ENCODE measurements around the gene CDC6. TPM values are rescaled to one million over a fixed set of nuclear protein-coding genes. Genes with fewer than 3 reads are reported as not detected.
A peak's percentile ranks its signal among the peaks of the same experiment; 100 is the strongest.
"Not testable (repeated sequence)": the region's sequence is repeated elsewhere in the genome, so short reads cannot be mapped to it uniquely, and the experiment has no call there.

The CDC6 gene
- total RNA-seq, 1 donor from 2014 or later = 1.0 TPM

DNA sequence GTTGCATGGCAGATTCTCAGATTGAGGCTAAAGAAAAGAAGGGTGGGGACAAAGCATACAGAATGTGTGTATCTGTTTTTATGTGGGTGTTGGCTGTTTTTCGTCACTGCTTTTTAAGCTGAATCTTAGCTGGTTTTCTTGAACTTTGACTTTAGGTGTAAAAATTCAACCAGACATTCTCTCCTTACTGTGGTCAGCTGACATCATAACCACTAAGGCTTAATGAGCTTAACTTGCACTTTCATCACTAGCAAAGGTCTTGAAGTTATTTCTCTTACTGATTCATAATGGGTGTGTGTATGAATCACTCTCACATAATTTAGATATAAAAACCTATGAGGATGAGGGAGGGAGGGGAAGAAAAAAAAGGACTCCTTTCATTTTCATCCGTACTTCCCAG, 4.0 kb upstream of the CDC6 start:
- ATAC-seq = no peak

DNA sequence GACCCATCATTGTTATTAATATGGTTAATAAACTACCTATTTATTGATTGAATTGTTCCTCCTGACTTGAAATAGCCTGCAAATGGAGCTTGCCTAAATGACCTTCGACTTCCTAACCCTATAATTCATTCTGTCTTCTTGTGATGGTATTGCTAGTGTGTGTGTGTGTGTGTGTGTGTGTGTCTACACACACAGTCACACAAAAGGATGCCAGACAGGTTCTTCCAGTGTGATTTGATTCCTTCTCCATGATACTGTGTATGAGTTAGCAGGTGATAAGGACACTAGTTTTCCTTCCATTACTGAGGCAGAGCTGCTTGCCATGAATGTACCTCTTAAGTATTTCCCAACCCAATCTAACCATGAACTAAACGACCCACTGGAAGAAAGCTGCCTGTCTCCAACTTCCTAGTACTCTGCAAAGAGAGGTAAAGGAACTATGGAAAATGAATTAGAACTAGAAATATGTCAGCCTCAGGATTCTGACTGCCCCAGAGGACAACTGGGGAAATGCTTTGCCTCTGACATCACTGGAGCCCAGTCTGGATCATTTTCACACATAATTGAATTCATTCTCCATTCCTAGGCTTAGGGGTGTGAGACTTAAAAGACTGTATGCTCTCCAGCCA, 3.5 kb upstream of the CDC6 start:
- intact Hi-C loops (cut with DNase I) = no loop called here
- ATAC-seq (no peak), DNase-seq (ENCODE audit: low spot score) (no peak)

More for the DNA sequence above, 4.0 kb upstream of the CDC6 start:
- intact Hi-C loops (cut with DNase I) = no loop called here
- DNase-seq (ENCODE audit: low spot score) = no peak

DNA sequence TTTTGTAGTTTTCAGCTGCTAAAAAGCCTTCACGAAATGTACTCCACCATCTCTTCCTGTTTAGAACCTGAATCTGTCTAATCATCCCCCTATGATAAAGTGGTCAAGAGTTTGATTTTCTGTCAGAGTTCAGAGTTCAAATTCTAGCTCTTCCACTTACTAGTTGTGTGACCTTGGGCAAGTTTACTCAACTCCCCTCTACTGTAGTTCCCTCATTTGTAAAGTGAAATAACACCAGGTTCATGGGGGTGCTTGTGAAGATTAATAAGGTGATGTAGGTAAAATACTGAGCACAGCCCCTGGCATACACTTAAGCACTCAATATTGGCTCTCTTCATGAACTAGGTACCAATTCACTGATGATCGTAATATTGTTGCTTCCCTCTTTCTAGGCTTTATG, 1.2 kb upstream of the CDC6 start:
- DNase-seq (ENCODE audit: low spot score) (no peak), ATAC-seq (no peak)
- intact Hi-C loops (cut with DNase I) = no loop called here

- intact Hi-C loops (cut with DNase I) = no loop called here
- DNase-seq (ENCODE audit: low spot score) (no peak), ATAC-seq (no peak)
These were observed 553 bp upstream of the CDC6 start for GRCh38 chr17:40287159-40287493.

GRCh38 chr17:40290629-40291280, 3.1 kb downstream of the CDC6 start:
- ATAC-seq = no peak
- intact Hi-C loops (cut with DNase I) = no loop called here
- DNase-seq (ENCODE audit: low spot score) = no peak

- ATAC-seq (no peak), DNase-seq (ENCODE audit: low spot score) (no peak)
- intact Hi-C loops (cut with DNase I) = no loop called here
These were observed 3.6 kb downstream of the CDC6 start for GRCh38 chr17:40291281-40291664.

- DNase-seq (ENCODE audit: low spot score) (no peak), ATAC-seq (peak; percentile 89)
- intact Hi-C loops (cut with DNase I) = no loop called here
These were observed 5.7 kb downstream of the CDC6 start for GRCh38 chr17:40293363-40293762.

- intact Hi-C loops (cut with DNase I) = no loop called here
- ATAC-seq = no peak
- peak; percentile 41 for DNase-seq (ENCODE audit: low spot score)
These were observed 8.1 kb downstream of the CDC6 start for GRCh38 chr17:40295488-40296436.

- intact Hi-C loops (cut with DNase I) = no loop called here
These were observed 9.8 kb downstream of the CDC6 start for GRCh38 chr17:40297511-40297910.

DNA sequence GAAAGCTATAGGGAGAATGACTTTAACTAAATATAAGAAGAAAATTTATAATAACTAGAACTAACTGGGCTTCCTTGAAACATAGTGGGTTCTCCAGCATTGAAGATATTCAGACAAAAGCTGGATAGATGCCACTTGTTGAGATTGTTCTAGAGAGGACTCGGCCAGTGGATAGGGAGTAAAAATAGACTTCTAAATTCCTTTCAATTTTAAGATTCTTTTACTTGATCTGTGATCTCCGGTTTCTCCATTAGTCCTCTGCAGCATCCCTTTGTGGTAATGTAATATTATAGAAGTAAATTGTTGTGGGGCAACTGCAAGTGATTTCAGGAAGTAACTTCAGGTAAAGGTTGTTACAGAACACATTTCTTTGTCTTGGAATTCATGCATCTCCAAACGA, 11.0 kb downstream of the CDC6 start:
- no peak for ATAC-seq
- intact Hi-C loops (cut with DNase I) = no loop called here
- DNase-seq (ENCODE audit: low spot score) = no peak

More at GRCh38 chr17:40297511-40297910, 9.8 kb downstream of the CDC6 start:
- no peak for DNase-seq (ENCODE audit: low spot score)
- no peak for ATAC-seq

DNA sequence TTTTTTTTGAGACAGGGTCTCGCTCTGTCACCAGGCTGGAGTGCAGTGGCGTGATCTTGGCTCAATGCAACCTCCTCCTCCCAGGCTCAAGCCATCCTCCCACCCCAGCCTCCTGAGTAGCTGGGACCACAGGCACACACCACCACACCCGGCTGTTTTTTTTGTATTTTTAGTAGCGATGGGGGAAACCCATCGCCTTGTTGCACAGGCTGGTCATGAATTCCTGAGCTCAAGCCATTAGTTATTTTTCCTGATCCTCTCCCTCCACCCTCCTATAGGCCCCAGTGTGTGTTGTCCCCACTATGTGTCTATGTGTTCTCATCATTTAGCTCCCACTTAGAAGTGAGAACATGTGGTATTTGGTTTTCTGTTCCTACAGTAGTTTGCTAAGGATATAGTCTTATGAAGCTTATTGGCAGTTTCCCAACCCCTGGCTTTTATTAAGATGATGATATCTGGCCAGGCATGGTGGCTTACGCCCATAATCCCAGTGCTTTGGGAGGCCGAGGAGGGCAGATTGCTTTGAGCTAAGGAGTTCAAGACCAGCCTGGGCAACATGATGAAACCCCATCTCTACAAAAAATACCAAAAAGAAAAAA, 11.6 kb downstream of the CDC6 start:
- intact Hi-C loops (cut with DNase I); ATAC-seq: not testable (repeated sequence)
- peak; percentile 40 for DNase-seq (ENCODE audit: low spot score)

- intact Hi-C loops (cut with DNase I) = loop anchor here (10.0 kb wide), 1 partner anchor 253 kb away; no protein-coding TSS in a partner anchor
These were observed 13.6 kb downstream of the CDC6 start for GRCh38 chr17:40301315-40301714.

DNA sequence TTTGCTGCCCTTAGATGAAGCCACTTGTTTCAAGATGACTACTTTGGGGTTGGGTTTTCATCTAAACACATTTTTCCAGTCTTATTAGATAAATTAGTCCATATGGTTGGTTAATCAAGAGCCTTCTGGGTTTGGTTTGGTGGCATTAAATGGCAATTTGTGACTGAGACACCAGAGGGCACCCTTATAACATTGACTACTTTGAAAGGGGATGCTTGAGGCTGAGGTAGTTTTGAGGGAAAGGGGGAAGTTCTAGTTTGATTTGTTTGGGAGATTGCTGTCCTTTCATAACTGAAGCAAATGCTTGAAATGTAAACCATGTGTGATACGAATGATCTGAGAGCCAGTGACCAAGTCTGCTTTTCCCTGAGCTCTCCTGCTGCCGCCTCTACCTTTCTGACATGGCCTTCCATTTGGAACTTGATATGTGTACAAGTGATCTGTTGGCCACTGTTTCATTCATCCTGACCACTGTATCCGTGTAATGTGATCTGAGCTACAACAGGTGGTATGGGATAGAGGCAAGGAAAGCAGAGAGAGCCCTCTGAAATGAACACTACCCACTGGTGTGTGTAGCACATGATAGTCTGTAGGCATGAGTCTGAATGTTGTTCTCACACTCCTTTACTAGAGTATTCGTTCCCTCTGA, 15.5 kb downstream of the CDC6 start:
- DNase-seq (ENCODE audit: low spot score) (peak; percentile 63), ATAC-seq (peak; percentile 66)
- intact Hi-C loops (cut with DNase I) = loop anchor here (2.0 to 10.0 kb wide), 2 partner anchors 52 to 252 kb away; no protein-coding TSS in a partner anchor

More at GRCh38 chr17:40301315-40301714, 13.6 kb downstream of the CDC6 start:
- DNase-seq (ENCODE audit: low spot score) (peak; percentile 41), ATAC-seq (no peak)

DNA sequence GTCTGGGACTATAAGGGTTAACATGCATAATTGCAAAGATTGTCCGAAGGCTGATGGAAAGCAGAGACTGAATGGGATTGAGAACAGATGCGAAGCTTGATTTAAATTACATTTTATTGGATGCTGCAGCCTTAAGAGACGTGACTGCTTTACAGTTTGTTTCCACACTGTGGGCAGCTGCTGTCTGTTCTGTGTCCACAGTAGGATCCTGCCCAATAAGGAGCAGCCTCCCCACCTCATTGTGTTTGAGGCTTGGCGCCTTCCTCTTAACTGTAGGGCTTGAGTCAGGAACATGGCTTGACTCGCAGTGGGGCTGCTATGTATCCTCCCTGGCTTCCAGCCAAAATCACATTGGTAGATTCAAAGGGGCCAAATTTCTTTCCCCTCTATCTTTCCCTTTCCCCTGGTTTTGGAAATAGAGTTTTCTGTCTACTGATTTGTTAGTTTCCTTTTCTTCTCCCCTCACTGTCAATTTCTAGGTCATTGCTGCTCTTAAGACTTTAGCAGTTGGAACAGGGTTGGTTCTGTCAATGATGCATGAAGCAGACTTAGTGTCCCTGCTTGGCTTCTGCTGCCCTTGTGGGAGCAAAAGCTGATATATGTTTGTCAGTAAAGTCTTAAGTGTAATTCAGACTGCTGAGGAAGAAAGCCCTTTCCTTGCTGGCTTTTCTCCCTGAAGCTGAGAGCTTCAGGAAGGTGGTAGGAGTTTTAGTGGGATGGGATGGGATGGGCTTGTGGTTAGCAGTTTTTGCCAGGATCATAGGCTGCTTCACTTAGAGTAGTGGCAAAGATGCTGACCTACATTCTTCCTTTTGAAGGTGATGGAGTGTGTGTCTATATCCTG, 16.3 kb downstream of the CDC6 start:
- peak; percentile 42 for ATAC-seq
- DNase-seq (ENCODE audit: low spot score) = no peak
- intact Hi-C loops (cut with DNase I) = loop anchor here (2.0 to 10.0 kb wide), 2 partner anchors 51 to 251 kb away; no protein-coding TSS in a partner anchor

DNA sequence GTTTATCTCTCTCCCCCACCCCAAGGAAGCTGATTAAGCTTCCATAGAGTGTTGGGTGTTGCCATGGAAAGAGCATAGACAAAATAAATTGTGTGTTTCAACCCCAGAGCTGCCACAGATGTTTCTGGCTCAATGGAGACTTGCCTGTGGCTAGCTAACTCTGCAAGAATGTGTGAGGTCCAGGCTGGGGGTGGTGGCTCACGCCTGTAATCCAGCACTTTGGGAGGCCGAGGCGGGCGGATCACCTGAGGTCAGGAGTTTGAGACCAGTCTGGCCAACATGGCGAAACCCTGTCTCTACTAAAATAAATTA, 16.8 kb downstream of the CDC6 start:
- ATAC-seq; DNase-seq (ENCODE audit: low spot score): not testable (repeated sequence)
- intact Hi-C loops (cut with DNase I) = loop anchor here (10.0 kb wide), 1 partner anchor 250 kb away; no protein-coding TSS in a partner anchor

DNA sequence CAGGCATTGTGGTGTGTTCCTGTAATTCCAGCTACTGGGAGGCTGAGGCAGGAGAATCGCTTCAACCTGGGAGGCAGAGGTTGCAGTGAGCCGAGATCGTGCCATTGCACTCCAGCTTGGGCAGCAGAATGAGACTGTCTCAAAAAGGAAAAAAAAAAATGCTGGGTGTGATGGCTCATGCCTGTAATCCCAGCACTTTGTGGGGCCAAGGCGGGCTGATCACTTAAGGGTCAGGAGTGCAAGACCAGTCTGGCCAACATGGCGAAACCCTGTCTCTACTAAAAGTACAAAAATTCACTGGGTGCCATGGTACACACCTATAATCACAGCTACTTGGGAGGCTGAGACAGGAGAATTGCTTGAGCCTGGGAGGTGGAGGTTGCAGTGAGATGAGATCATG, 17.2 kb downstream of the CDC6 start:
- intact Hi-C loops (cut with DNase I) = loop anchor here (10.0 kb wide), 1 partner anchor 250 kb away; no protein-coding TSS in a partner anchor
- DNase-seq (ENCODE audit: low spot score); ATAC-seq: not testable (repeated sequence)

DNA sequence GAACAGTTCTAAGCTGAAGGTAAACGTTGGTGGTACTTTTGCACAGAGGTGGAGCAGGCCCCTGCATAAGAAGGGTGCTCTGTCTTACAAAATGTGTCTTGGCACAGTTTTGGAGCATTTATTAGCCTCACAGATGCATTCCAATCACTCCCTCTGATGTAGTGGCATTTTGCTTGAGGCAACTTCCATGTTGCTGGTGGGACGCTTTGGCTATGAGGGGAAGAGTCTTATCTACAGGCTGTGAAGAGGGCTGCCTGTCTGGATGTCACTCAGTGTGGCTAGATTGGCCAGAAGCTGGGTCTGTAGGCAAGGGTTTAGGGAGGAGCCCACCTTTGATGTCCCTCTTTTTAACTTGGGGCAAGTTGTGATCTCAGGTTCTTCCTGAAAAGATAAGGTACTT, 18.7 kb downstream of the CDC6 start:
- ATAC-seq (no peak), DNase-seq (ENCODE audit: low spot score) (no peak)
- intact Hi-C loops (cut with DNase I) = loop anchor here (10.0 kb wide), 1 partner anchor 248 kb away; no protein-coding TSS in a partner anchor
